Suprapubic skin (tissue), 4 donors: ENCODE results near the gene SPIRE2.

Source experiments
- CTCF ChIP-seq, 2 donors: fragments of 200-600 bp in 1 of 2; fragments of 450-650 bp in 1 of 2; sonication (generic) in 1 of 2; IDR thresholded peaks; one replicate each; pipeline ENCODE4 v1.5.1; 2016 to 2019; ENCODE audit warnings: antibody characterized with exemption in 2 of 2, mild to moderate bottlenecking in 1 of 2, moderate library complexity in 1 of 2
- POLR2A ChIP-seq, 2 donors: fragments of 450-650 bp; IDR thresholded peaks; one replicate each; pipeline ENCODE4 v1.6.1; 2017; ENCODE audit warnings: antibody characterized with exemption in 2 of 2, mild to moderate bottlenecking in 2 of 2, moderate library complexity in 2 of 2
- POLR2AphosphoS5 ChIP-seq, 3 donors: sonication (generic); formaldehyde crosslinking; IDR thresholded peaks; one replicate each; pipeline ENCODE4 v1.6.1; 2017; ENCODE audit warnings: antibody characterized with exemption in 3 of 3

DNA sequence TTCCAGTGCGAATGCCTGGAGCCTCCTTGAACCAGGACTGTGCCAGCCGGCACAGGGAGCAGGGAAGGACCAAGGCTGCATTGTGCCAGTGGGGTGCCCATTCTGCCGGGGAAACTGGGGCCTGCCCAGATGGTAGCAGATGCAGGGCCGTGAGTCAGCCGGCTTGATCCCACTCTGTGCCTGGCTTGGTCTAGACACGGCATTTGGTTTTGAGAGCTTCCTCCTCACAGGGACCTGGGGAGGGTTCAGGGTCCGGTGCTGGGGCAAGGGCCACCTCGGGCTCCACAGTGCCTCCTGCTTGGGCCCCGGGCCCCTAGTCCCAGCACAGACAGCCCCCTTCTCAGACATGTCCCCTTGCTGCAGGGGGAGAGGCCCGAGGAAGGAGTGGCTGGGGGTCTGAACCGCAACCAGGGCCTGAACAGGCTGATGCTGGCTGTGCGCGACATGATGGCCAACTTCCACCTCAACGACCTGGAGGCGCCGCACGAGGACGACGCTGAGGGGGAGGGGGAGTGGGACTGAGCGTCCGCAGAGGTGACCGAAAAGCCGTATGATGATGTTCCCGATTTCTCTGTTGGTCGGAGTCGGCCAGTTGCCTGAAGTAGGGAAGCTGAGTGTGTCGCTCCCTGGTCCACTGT, 82.6 kb downstream of the SPIRE2 start:
- TF ChIP-seq POLR2A (IDR thresholded peaks at IDR 0.05) (no peak), CTCF (IDR thresholded peaks at IDR 0.05) (no peak), POLR2AphosphoS5 (IDR thresholded peaks at IDR 0.05) (no peak)
